Measurements from ENCODE around the gene UCKL1.

The UCKL1 gene

GRCh38 chr20:63969838-63970713, 13.9 kb upstream of the UCKL1 start, which contains the start of gene ZNF512B:
ZNF512B (minus strand) TSS chr20:63969930; CDS start chr20:63967950, 1,980 bp downstream.
- peak within 1 kb of the TSS; percentile 73 for H3K9ac ChIP-seq (ENCODE audit: low read depth, low read length)
- H3K36me3 ChIP-seq (ENCODE audit: control insufficient read depth, insufficient read depth, low read length) = peaks cover 19% of the 10 kb centered on the region
- H3K4me3 ChIP-seq (ENCODE audit: low read depth, low read length) = peak within 1 kb of the TSS; percentile 72
- no peaks in the 10 kb centered on the region for H3K4me1 ChIP-seq (ENCODE audit: control insufficient read depth, insufficient read depth, low read length)
- no peaks in the 10 kb centered on the region for H3K9me3 ChIP-seq (ENCODE audit: control insufficient read depth, insufficient read depth, low read length)
- peaks cover 9% of the 10 kb centered on the region for H3K27me3 ChIP-seq (ENCODE audit: control insufficient read depth, insufficient read depth, low read length)

GRCh38 chr20:63968928-63969760, 12.9 kb upstream of the UCKL1 start:
- H3K9ac ChIP-seq (ENCODE audit: low read depth, low read length) = peak overlapping the region; percentile 73
- H3K36me3 ChIP-seq (ENCODE audit: control insufficient read depth, insufficient read depth, low read length) = peaks cover 24% of the 10 kb centered on the region
- peaks cover 9% of the 10 kb centered on the region for H3K27me3 ChIP-seq (ENCODE audit: control insufficient read depth, insufficient read depth, low read length)
- H3K4me1 ChIP-seq (ENCODE audit: control insufficient read depth, insufficient read depth, low read length) = no peaks in the 10 kb centered on the region
- H3K9me3 ChIP-seq (ENCODE audit: control insufficient read depth, insufficient read depth, low read length) = no peaks in the 10 kb centered on the region
- H3K4me3 ChIP-seq (ENCODE audit: low read depth, low read length) = peak overlapping the region; percentile 65

- H3K9ac ChIP-seq (ENCODE audit: low read depth, low read length) = peak overlapping the region; percentile 73
- H3K9me3 ChIP-seq (ENCODE audit: control insufficient read depth, insufficient read depth, low read length) = no peaks in the 10 kb centered on the region
- peak overlapping the region; percentile 65 for H3K4me3 ChIP-seq (ENCODE audit: low read depth, low read length)
These were observed 12.1 kb upstream of the UCKL1 start for GRCh38 chr20:63968136-63968927.

GRCh38 chr20:63967330-63968135, 11.3 kb upstream of the UCKL1 start:
- H3K9ac ChIP-seq (ENCODE audit: low read depth, low read length) = no peak overlapping the region
- peaks cover 7% of the 10 kb centered on the region for H3K27me3 ChIP-seq (ENCODE audit: control insufficient read depth, insufficient read depth, low read length)
- H3K9me3 ChIP-seq (ENCODE audit: control insufficient read depth, insufficient read depth, low read length) = no peaks in the 10 kb centered on the region
- no peaks in the 10 kb centered on the region for H3K4me1 ChIP-seq (ENCODE audit: control insufficient read depth, insufficient read depth, low read length)
- peaks cover 40% of the 10 kb centered on the region for H3K36me3 ChIP-seq (ENCODE audit: control insufficient read depth, insufficient read depth, low read length)
- no peak overlapping the region for H3K4me3 ChIP-seq (ENCODE audit: low read depth, low read length)

More at GRCh38 chr20:63968136-63968927, 12.1 kb upstream of the UCKL1 start:
- Histone ChIP-seq H3K36me3 (ENCODE audit: control insufficient read depth, insufficient read depth, low read length) (peaks cover 33% of the 10 kb centered on the region), H3K4me1 (ENCODE audit: control insufficient read depth, insufficient read depth, low read length) (no peaks in the 10 kb centered on the region), H3K27me3 (ENCODE audit: control insufficient read depth, insufficient read depth, low read length) (peaks cover 9% of the 10 kb centered on the region)

- Histone ChIP-seq H3K9ac (ENCODE audit: low read depth, low read length) (no peak overlapping the region), H3K4me1 (ENCODE audit: control insufficient read depth, insufficient read depth, low read length) (no peaks in the 10 kb centered on the region), H3K9me3 (ENCODE audit: control insufficient read depth, insufficient read depth, low read length) (no peaks in the 10 kb centered on the region), H3K4me3 (ENCODE audit: low read depth, low read length) (no peak overlapping the region), H3K27me3 (ENCODE audit: control insufficient read depth, insufficient read depth, low read length) (peaks cover 7% of the 10 kb centered on the region), H3K36me3 (ENCODE audit: control insufficient read depth, insufficient read depth, low read length) (peaks cover 46% of the 10 kb centered on the region)
These were observed 10.7 kb upstream of the UCKL1 start for GRCh38 chr20:63966944-63967322.

GRCh38 chr20:63966172-63966943, 10.1 kb upstream of the UCKL1 start:
- H3K4me1 ChIP-seq (ENCODE audit: control insufficient read depth, insufficient read depth, low read length) = no peaks in the 10 kb centered on the region
- H3K27me3 ChIP-seq (ENCODE audit: control insufficient read depth, insufficient read depth, low read length) = peaks cover 7% of the 10 kb centered on the region
- H3K36me3 ChIP-seq (ENCODE audit: control insufficient read depth, insufficient read depth, low read length) = peaks cover 50% of the 10 kb centered on the region
- H3K9me3 ChIP-seq (ENCODE audit: control insufficient read depth, insufficient read depth, low read length) = no peaks in the 10 kb centered on the region
- no peak overlapping the region for H3K9ac ChIP-seq (ENCODE audit: low read depth, low read length)
- no peak overlapping the region for H3K4me3 ChIP-seq (ENCODE audit: low read depth, low read length)

- Histone ChIP-seq H3K4me3 (ENCODE audit: low read depth, low read length) (no peak overlapping the region), H3K9me3 (ENCODE audit: control insufficient read depth, insufficient read depth, low read length) (no peaks in the 10 kb centered on the region), H3K9ac (ENCODE audit: low read depth, low read length) (no peak overlapping the region), H3K36me3 (ENCODE audit: control insufficient read depth, insufficient read depth, low read length) (peaks cover 55% of the 10 kb centered on the region), H3K27me3 (ENCODE audit: control insufficient read depth, insufficient read depth, low read length) (no peaks in the 10 kb centered on the region), H3K4me1 (ENCODE audit: control insufficient read depth, insufficient read depth, low read length) (peaks cover 2% of the 10 kb centered on the region)
These were observed 8.2 kb upstream of the UCKL1 start for GRCh38 chr20:63964412-63964811.

GRCh38 chr20:63963784-63964301, 7.6 kb upstream of the UCKL1 start:
- H3K9ac ChIP-seq (ENCODE audit: low read depth, low read length) = no peak overlapping the region
- H3K9me3 ChIP-seq (ENCODE audit: control insufficient read depth, insufficient read depth, low read length) = no peaks in the 10 kb centered on the region
- H3K4me1 ChIP-seq (ENCODE audit: control insufficient read depth, insufficient read depth, low read length) = peaks cover 4% of the 10 kb centered on the region
- no peak overlapping the region for H3K4me3 ChIP-seq (ENCODE audit: low read depth, low read length)
- H3K27me3 ChIP-seq (ENCODE audit: control insufficient read depth, insufficient read depth, low read length) = no peaks in the 10 kb centered on the region
- H3K36me3 ChIP-seq (ENCODE audit: control insufficient read depth, insufficient read depth, low read length) = peaks cover 58% of the 10 kb centered on the region

- Histone ChIP-seq H3K9ac (ENCODE audit: low read depth, low read length) (no peak overlapping the region), H3K9me3 (ENCODE audit: control insufficient read depth, insufficient read depth, low read length) (no peaks in the 10 kb centered on the region), H3K36me3 (ENCODE audit: control insufficient read depth, insufficient read depth, low read length) (peaks cover 58% of the 10 kb centered on the region), H3K27me3 (ENCODE audit: control insufficient read depth, insufficient read depth, low read length) (no peaks in the 10 kb centered on the region), H3K4me1 (ENCODE audit: control insufficient read depth, insufficient read depth, low read length) (peaks cover 9% of the 10 kb centered on the region), H3K4me3 (ENCODE audit: low read depth, low read length) (no peak overlapping the region)
These were observed 7.1 kb upstream of the UCKL1 start for GRCh38 chr20:63963348-63963741.
